ENCODE results near the gene SUCO.

GRCh38 chr1:172483448-172483847, 49.5 kb upstream of the SUCO start:
- TF ChIP-seq CTCF (optimal IDR thresholded peaks at IDR 0.05 in 1 of 3, IDR thresholded peaks at IDR 0.05 in 1 of 3, conservative IDR thresholded peaks at IDR 0.05 in 1 of 3; ENCODE audit: extremely low read depth in 1 of 3, insufficient read depth in 2 of 3, low read length in 3 of 3) (no peak), EZH2 (IDR thresholded peaks at IDR 0.05; ENCODE audit: low read length) (no peak)

Measured in keratinocyte (primary cell).